Spleen (tissue), 7 donors: Measurements from ENCODE around the gene ROR1.

Source experiments
- POLR2A ChIP-seq, 3 donors: fragments of 450-650 bp; IDR thresholded peaks; one replicate each; pipeline ENCODE4 v1.5.1; 2017; ENCODE audit warnings: antibody characterized with exemption in 3 of 3, mild to moderate bottlenecking in 1 of 3
- POLR2AphosphoS5 ChIP-seq, 3 donors: sonication (generic); formaldehyde crosslinking; IDR thresholded peaks; one replicate each; pipeline ENCODE4 v1.5.1; 2017; ENCODE audit warnings: antibody characterized with exemption in 3 of 3
- TF ChIP-seq, protein P1 (sequence below), 11 experiments: fragments of 200-600 bp in 7 of 11; fragments of 450-650 bp in 4 of 11; sonication (generic) in 4 of 11; IDR thresholded peaks in 8 of 11; conservative IDR thresholded peaks in 3 of 11; 1 replicate in 7 of 11; 2 replicates in 4 of 11; pipeline versions ENCODE4 v1.4.0 to v1.8.0; 2016 to 2021; ENCODE audit warnings: antibody characterized with exemption in 11 of 11, inconsistent platforms in 4 of 11, mild to moderate bottlenecking in 1 of 11
- donor health status: DM: no; HTN: no; CAD: no; lungs with moderate emphysema.
- donor health status: DM: no; HTN: no; CAD: no.
- donor health status: DM: no; HTN: no; CAD: no.

DNA sequence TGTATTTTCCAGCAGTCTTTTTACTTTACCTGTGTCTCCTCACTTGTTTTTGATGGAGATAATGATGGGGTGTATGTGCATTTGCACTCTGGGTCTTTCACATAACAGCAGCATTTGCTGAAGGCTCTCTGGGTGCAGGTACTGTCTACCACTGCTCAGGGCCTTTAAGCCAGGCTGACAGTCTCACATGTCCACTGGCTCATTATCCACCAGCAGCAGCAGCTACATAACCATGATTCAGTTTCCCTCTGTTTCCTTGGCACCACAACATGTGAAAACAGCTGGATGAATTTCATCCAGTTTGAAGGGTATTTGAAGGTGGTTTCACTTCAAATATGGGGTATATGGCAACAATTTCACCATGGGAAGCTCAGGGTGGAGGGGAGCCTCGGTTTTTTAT is 41.2 kb upstream of the ROR1 start:
- TF ChIP-seq, protein P1, sequence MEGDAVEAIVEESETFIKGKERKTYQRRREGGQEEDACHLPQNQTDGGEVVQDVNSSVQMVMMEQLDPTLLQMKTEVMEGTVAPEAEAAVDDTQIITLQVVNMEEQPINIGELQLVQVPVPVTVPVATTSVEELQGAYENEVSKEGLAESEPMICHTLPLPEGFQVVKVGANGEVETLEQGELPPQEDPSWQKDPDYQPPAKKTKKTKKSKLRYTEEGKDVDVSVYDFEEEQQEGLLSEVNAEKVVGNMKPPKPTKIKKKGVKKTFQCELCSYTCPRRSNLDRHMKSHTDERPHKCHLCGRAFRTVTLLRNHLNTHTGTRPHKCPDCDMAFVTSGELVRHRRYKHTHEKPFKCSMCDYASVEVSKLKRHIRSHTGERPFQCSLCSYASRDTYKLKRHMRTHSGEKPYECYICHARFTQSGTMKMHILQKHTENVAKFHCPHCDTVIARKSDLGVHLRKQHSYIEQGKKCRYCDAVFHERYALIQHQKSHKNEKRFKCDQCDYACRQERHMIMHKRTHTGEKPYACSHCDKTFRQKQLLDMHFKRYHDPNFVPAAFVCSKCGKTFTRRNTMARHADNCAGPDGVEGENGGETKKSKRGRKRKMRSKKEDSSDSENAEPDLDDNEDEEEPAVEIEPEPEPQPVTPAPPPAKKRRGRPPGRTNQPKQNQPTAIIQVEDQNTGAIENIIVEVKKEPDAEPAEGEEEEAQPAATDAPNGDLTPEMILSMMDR (IDR thresholded peaks at IDR 0.05 in 8 of 11, conservative IDR thresholded peaks at IDR 0.05 in 3 of 11): no peak
- no peak for TF ChIP-seq POLR2A (IDR thresholded peaks at IDR 0.05)
- TF ChIP-seq POLR2AphosphoS5 (IDR thresholded peaks at IDR 0.05): no peak
